Breast epithelium (tissue), 4 donors: ENCODE results near the gene GALNTL6. TPM values are rescaled to one million over a fixed set of nuclear protein-coding genes. Genes with fewer than 3 reads are reported as not detected.

ENCODE experiments used
- DNase-seq, 2 donors: peaks; one replicate each; pipeline ENCODE4 v3.0.0-alpha.2; 2019; ENCODE audit warnings: low spot score in 2 of 2
- H3K27ac ChIP-seq, 2 donors: fragments of 200-600 bp; sonication (generic) in 1 of 2; one replicate each; pipeline ENCODE4 v1.5.1; 2016 to 2019; ENCODE audit warnings: mild to moderate bottlenecking in 1 of 2
- H3K27me3 ChIP-seq, 2 donors: fragments of 200-600 bp; sonication (generic) in 1 of 2; one replicate each; pipeline versions ENCODE4 v1.5.1 to v1.6.0; 2017 to 2019; ENCODE audit warnings: control low read depth in 1 of 2, mild to moderate bottlenecking in 1 of 2
- H3K36me3 ChIP-seq: fragments of 200-600 bp; one replicate; pipeline ENCODE4 v1.5.1; 2019
- H3K4me1 ChIP-seq, 2 donors: fragments of 200-600 bp; sonication (generic); one replicate each; pipeline ENCODE4 v1.5.1; 2016 to 2019; ENCODE audit warnings: control low read depth in 1 of 2
- H3K4me3 ChIP-seq, 3 donors: fragments of 200-600 bp; sonication (generic); 1 replicate in 2 of 3; 2 replicates in 1 of 3; pipeline ENCODE4 v1.5.1; 2016 to 2019; ENCODE audit warnings: mild to moderate bottlenecking in 3 of 3, moderate library complexity in 2 of 3
- H3K9me3 ChIP-seq, 2 donors: fragments of 200-600 bp; sonication (generic) in 1 of 2; one replicate each; pipeline ENCODE4 v1.5.1; 2016 to 2019; ENCODE audit warnings: control low read depth in 1 of 2
- CTCF ChIP-seq, 3 donors: fragments of 450-650 bp; IDR thresholded peaks; one replicate each; pipeline ENCODE4 v1.5.1; 2016 to 2017; ENCODE audit warnings: antibody characterized with exemption in 3 of 3, mild to moderate bottlenecking in 3 of 3, moderate library complexity in 3 of 3
- POLR2A ChIP-seq: fragments of 450-650 bp; IDR thresholded peaks from one replicate; pipeline ENCODE4 v1.6.1; 2016; ENCODE audit warnings: antibody characterized with exemption, mild to moderate bottlenecking, moderate library complexity
- POLR2AphosphoS5 ChIP-seq, 3 donors: sonication (generic); formaldehyde crosslinking; IDR thresholded peaks; one replicate each; pipeline ENCODE4 v1.6.1; 2017; ENCODE audit warnings: antibody characterized with exemption in 3 of 3
- intact Hi-C: fragments of 100-400 bp; cut with DNase I; formaldehyde crosslinking; loops from one replicate; pipeline ENCODE4 v1.15.1; 2023; ENCODE audit warnings: low total_unique reads
- total RNA-seq, 3 donors: library from RNA; depleted of rRNA; stranded (reverse); fragments of >200 nt; gene quantifications; one replicate each; pipeline ENCODE4 v1.1.0, GENCODE V29; 2016

GALNTL6 gene
- total RNA-seq, 3 donors from 2014 or later, result 0.29 to 0.98 TPM; not detected in 1

- no peak for TF ChIP-seq POLR2A
- Histone ChIP-seq H3K4me3 (no peak overlapping the region), H3K27ac (no peak overlapping the region), H3K27me3 (no peaks in the 10 kb centered on the region), H3K9me3 (peaks cover 6 to 23% of the 10 kb centered on the region in 2 donors), H3K36me3 (no peaks in the 10 kb centered on the region), H3K4me1 (no peaks in the 10 kb centered on the region)
- DNase-seq, result no peak
- intact Hi-C loops, result no loop called here
Observed at GRCh38 chr4:172708184-172708583, 895.0 kb downstream of the GALNTL6 start.

- DNase-seq, result no peak
- H3K27me3 ChIP-seq, result no peaks in the 10 kb centered on the region
- H3K27ac ChIP-seq, result no peak overlapping the region
- H3K9me3 ChIP-seq, result peaks cover 6 to 23% of the 10 kb centered on the region in 2 donors
- H3K4me1 ChIP-seq, result no peaks in the 10 kb centered on the region
- TF ChIP-seq POLR2AphosphoS5 (IDR thresholded peaks at IDR 0.05), result no peak
- TF ChIP-seq CTCF (IDR thresholded peaks at IDR 0.05), result no peak
- no peak for TF ChIP-seq POLR2A
- H3K4me3 ChIP-seq, result no peak overlapping the region
- intact Hi-C loops, result no loop called here
- H3K36me3 ChIP-seq, result no peaks in the 10 kb centered on the region
Observed at GRCh38 chr4:172709376-172709775, 896.2 kb downstream of the GALNTL6 start.

GRCh38 chr4:172716291-172716690, 903.1 kb downstream of the GALNTL6 start:
- Histone ChIP-seq H3K27me3 (no peaks in the 10 kb centered on the region), H3K4me3 (no peak overlapping the region), H3K9me3 (no peaks in the 10 kb centered on the region), H3K27ac (no peak overlapping the region), H3K4me1 (no peaks in the 10 kb centered on the region), H3K36me3 (no peaks in the 10 kb centered on the region)
- intact Hi-C loops, result no loop called here
- DNase-seq, result no peak
- TF ChIP-seq CTCF (IDR thresholded peaks at IDR 0.05) (no peak), POLR2AphosphoS5 (IDR thresholded peaks at IDR 0.05) (no peak), POLR2A (no peak)

- no peaks in the 10 kb centered on the region for H3K9me3 ChIP-seq
- H3K4me3 ChIP-seq, result no peak overlapping the region
- intact Hi-C loops, result loop anchor here (5.0 kb wide), 1 partner anchor 206 kb away; no protein-coding TSS in a partner anchor
- TF ChIP-seq CTCF (IDR thresholded peaks at IDR 0.05) (no peak), POLR2A (no peak), POLR2AphosphoS5 (IDR thresholded peaks at IDR 0.05) (no peak)
- H3K4me1 ChIP-seq, result no peaks in the 10 kb centered on the region
- H3K27me3 ChIP-seq, result no peaks in the 10 kb centered on the region
- no peaks in the 10 kb centered on the region for H3K36me3 ChIP-seq
- H3K27ac ChIP-seq, result no peak overlapping the region
- no peak for DNase-seq
Observed at GRCh38 chr4:172721659-172722058, 908.5 kb downstream of the GALNTL6 start.

- Histone ChIP-seq H3K27ac (no peak overlapping the region), H3K27me3 (no peaks in the 10 kb centered on the region), H3K4me1 (no peaks in the 10 kb centered on the region), H3K9me3 (peaks cover 0 to 9% of the 10 kb centered on the region in 2 donors), H3K36me3 (no peaks in the 10 kb centered on the region), H3K4me3 (no peak overlapping the region)
- intact Hi-C loops, result no loop called here
- TF ChIP-seq CTCF (IDR thresholded peaks at IDR 0.05) (no peak), POLR2A (no peak), POLR2AphosphoS5 (IDR thresholded peaks at IDR 0.05) (no peak)
- DNase-seq, result no peak
Observed at GRCh38 chr4:172725581-172725980, 912.4 kb downstream of the GALNTL6 start.

- TF ChIP-seq CTCF (IDR thresholded peaks at IDR 0.05), result no peak
- no peak for TF ChIP-seq POLR2AphosphoS5 (IDR thresholded peaks at IDR 0.05)
- no peak for TF ChIP-seq POLR2A
- Histone ChIP-seq H3K27ac (no peak overlapping the region), H3K27me3 (no peaks in the 10 kb centered on the region), H3K4me1 (no peaks in the 10 kb centered on the region), H3K4me3 (no peak overlapping the region), H3K9me3 (peaks cover 0 to 9% of the 10 kb centered on the region in 2 donors), H3K36me3 (no peaks in the 10 kb centered on the region)
- intact Hi-C loops, result no loop called here
- DNase-seq, result no peak
Observed at GRCh38 chr4:172726001-172726423, 912.8 kb downstream of the GALNTL6 start.
